Endodermal cell (in vitro differentiated cells): ENCODE results near the gene HAUS3. TPM values are rescaled to one million over a fixed set of nuclear protein-coding genes. Genes with fewer than 3 reads are reported as not detected.

ENCODE experiments used
- DNase-seq: peaks from one replicate; pipeline ENCODE4 v3.0.0-alpha.2; 2017
- H3K27ac ChIP-seq: 2 replicates; pipeline ENCODE4 v1.5.1; 2013; ENCODE audit warnings: mild to moderate bottlenecking, low read depth, low read length, moderate library complexity
- H3K27me3 ChIP-seq: 2 replicates; pipeline ENCODE4 v1.6.1; 2013; ENCODE audit warnings: mild to moderate bottlenecking, low read length, moderate library complexity; ENCODE audit not compliant: insufficient read depth, control insufficient read depth, poor library complexity, severe bottlenecking
- H3K36me3 ChIP-seq: 2 replicates; pipeline ENCODE4 v1.7.0; 2013; ENCODE audit warnings: mild to moderate bottlenecking, low read length, moderate library complexity; ENCODE audit not compliant: control insufficient read depth, insufficient read depth
- H3K4me1 ChIP-seq: one replicate; pipeline ENCODE4 v1.7.0; 2013; ENCODE audit warnings: low read length; ENCODE audit not compliant: control insufficient read depth, insufficient read depth
- H3K4me3 ChIP-seq: 2 replicates; pipeline ENCODE4 v1.5.1; 2013; ENCODE audit warnings: mild to moderate bottlenecking, low read length, moderate library complexity
- H3K9ac ChIP-seq: 2 replicates; pipeline ENCODE4 v1.6.1; 2013; ENCODE audit warnings: mild to moderate bottlenecking, low read length, moderate library complexity; ENCODE audit not compliant: poor library complexity, severe bottlenecking; ENCODE audit errors: extremely low read depth
- H3K9me3 ChIP-seq: 2 replicates; pipeline ENCODE4 v1.6.1; 2013; ENCODE audit warnings: mild to moderate bottlenecking, low read length, moderate library complexity; ENCODE audit not compliant: control insufficient read depth
- H3K27ac Mint-ChIP-seq: 2 replicates; pipeline ENCODE4 v1.8.0; 2020; ENCODE audit warnings: mixed read lengths
- H3K27me3 Mint-ChIP-seq: 2 replicates; pipeline ENCODE4 v1.8.0; 2021; ENCODE audit warnings: mild to moderate bottlenecking, mixed read lengths; ENCODE audit not compliant: insufficient read depth
- H3K36me3 Mint-ChIP-seq: 2 replicates; pipeline ENCODE4 v1.8.0; 2020; ENCODE audit warnings: low read depth, mixed read lengths
- H3K4me1 Mint-ChIP-seq: 2 replicates; pipeline ENCODE4 v1.8.0; 2020; ENCODE audit warnings: mixed read lengths
- H3K4me3 Mint-ChIP-seq: 2 replicates; pipeline ENCODE4 v1.8.0; 2020; ENCODE audit warnings: mild to moderate bottlenecking, moderate library complexity, mixed read lengths
- H3K9me3 Mint-ChIP-seq: 2 replicates; pipeline ENCODE4 v1.8.0; 2020; ENCODE audit warnings: mild to moderate bottlenecking, mixed read lengths
- WGBS, 2 experiments: methylation state at CpG; one replicate each; pipeline versions ENCODE4 v1.1.5 to v1.1.7; 2013; ENCODE audit warnings: missing lambda C conversion rate in 2 of 2, mixed read lengths in 1 of 2; ENCODE audit not compliant: insufficient coverage in 1 of 2, insufficient read length in 1 of 2; 5-methylcytosine and 5-hydroxymethylcytosine counted together
- total RNA-seq, 2 donors: library from RNA; stranded (reverse); fragmentation: NEBNext Ultra II Directional in 1 of 2; extraction: Animal tissue kit (Norgen Biotek cat#: 25700) in 1 of 2; gene quantifications; 2 replicates in 1 of 2; 3 replicates in 1 of 2; pipeline ENCODE4 v1.2.1, GENCODE V29; 2021
- TF ChIP-seq, protein P1 (sequence below): fragments of 200-600 bp; sonication (generic); conservative IDR thresholded peaks from 2 replicates; pipeline ENCODE4 v1.5.0; 2021; ENCODE audit warnings: antibody characterized with exemption, mild to moderate bottlenecking

Gene HAUS3
- total RNA-seq, 2 donors from 2014 or later, result 17.0 to 22.6 TPM

- H3K27me3 ChIP-seq, result no peaks in the 10 kb centered on the region
- H3K27ac ChIP-seq, result no peak overlapping the region
- DNase-seq, result peak; percentile 53
- H3K4me1 ChIP-seq, result peaks cover 3% of the 10 kb centered on the region
- H3K9me3 Mint-ChIP-seq, result peaks cover 19% of the 10 kb centered on the region
- no peak overlapping the region for H3K4me3 ChIP-seq
- H3K27ac Mint-ChIP-seq, result no peak overlapping the region
- 90 to 92% methylated on average over 5 of the region's 5 CpGs for WGBS, 2 experiments
- peaks cover 18% of the 10 kb centered on the region for H3K9me3 ChIP-seq
- peaks cover 4% of the 10 kb centered on the region for H3K36me3 Mint-ChIP-seq
- no peak overlapping the region for H3K9ac ChIP-seq
- H3K4me3 Mint-ChIP-seq, result no peak overlapping the region
- H3K4me1 Mint-ChIP-seq, result peaks cover 26% of the 10 kb centered on the region
- TF ChIP-seq, protein P1, sequence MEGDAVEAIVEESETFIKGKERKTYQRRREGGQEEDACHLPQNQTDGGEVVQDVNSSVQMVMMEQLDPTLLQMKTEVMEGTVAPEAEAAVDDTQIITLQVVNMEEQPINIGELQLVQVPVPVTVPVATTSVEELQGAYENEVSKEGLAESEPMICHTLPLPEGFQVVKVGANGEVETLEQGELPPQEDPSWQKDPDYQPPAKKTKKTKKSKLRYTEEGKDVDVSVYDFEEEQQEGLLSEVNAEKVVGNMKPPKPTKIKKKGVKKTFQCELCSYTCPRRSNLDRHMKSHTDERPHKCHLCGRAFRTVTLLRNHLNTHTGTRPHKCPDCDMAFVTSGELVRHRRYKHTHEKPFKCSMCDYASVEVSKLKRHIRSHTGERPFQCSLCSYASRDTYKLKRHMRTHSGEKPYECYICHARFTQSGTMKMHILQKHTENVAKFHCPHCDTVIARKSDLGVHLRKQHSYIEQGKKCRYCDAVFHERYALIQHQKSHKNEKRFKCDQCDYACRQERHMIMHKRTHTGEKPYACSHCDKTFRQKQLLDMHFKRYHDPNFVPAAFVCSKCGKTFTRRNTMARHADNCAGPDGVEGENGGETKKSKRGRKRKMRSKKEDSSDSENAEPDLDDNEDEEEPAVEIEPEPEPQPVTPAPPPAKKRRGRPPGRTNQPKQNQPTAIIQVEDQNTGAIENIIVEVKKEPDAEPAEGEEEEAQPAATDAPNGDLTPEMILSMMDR, result peak; percentile 38
- H3K27me3 Mint-ChIP-seq, result no peaks in the 10 kb centered on the region
- H3K36me3 ChIP-seq, result peaks cover 11% of the 10 kb centered on the region
These were observed 1.9 kb upstream of the HAUS3 start for GRCh38 chr4:2243681-2244380.

DNA sequence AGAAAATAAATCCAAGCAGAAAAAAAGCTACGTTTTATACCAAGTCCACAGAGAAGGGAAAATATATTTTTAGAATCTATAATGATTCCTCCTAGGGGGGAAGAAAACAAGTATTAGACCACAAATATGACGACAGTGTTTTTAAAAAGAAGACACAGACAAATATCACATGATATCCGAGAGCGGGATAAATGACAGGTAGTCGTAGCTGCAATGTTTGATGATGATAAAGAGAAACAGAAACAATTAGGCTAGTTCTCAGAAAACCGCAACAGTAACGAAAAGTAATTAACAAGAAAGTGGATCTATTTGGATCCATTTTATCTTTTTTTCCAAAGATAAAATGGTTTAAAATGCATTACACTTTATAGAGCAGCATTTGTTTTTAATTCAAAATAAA, 918 bp downstream of the HAUS3 start:
- peaks cover 19% of the 10 kb centered on the region for H3K9me3 Mint-ChIP-seq
- DNase-seq, result no peak
- H3K27ac ChIP-seq, result no peak overlapping the region
- H3K27me3 ChIP-seq, result no peaks in the 10 kb centered on the region
- H3K36me3 Mint-ChIP-seq, result peaks cover 13% of the 10 kb centered on the region
- WGBS, 2 experiments, result 25 to 29% methylated on average over 4 to 7 of the region's 7 CpGs
- peak overlapping the region; percentile 85 for H3K27ac Mint-ChIP-seq
- peak overlapping the region; percentile 86 for H3K4me3 Mint-ChIP-seq
- peaks cover 31% of the 10 kb centered on the region for H3K36me3 ChIP-seq
- peak overlapping the region; percentile 97 for H3K4me3 ChIP-seq
- H3K4me1 ChIP-seq, result peaks cover 3% of the 10 kb centered on the region
- H3K9me3 ChIP-seq, result peaks cover 18% of the 10 kb centered on the region
- H3K27me3 Mint-ChIP-seq, result no peaks in the 10 kb centered on the region
- peaks cover 30% of the 10 kb centered on the region for H3K4me1 Mint-ChIP-seq
- peak overlapping the region; percentile 71 for H3K9ac ChIP-seq
- TF ChIP-seq, protein P1, result no peak

- Histone ChIP-seq H3K27me3 (no peaks in the 10 kb centered on the region), H3K27ac (no peak overlapping the region), H3K4me1 (peaks cover 3% of the 10 kb centered on the region), H3K4me3 (no peak overlapping the region), H3K9me3 (no peaks in the 10 kb centered on the region), H3K9ac (no peak overlapping the region), H3K36me3 (peaks cover 57% of the 10 kb centered on the region)
- 74% methylated on average over 3 of the region's 3 CpGs; no CpG with 5 or more reads in 1 of the 2 experiments for WGBS, 2 experiments
- TF ChIP-seq, protein P1, result no peak
- Mint-ChIP-seq H3K9me3 (no peaks in the 10 kb centered on the region), H3K27ac (peak overlapping the region; percentile 49), H3K27me3 (no peaks in the 10 kb centered on the region), H3K36me3 (peaks cover 28% of the 10 kb centered on the region), H3K4me3 (no peak overlapping the region), H3K4me1 (peaks cover 23% of the 10 kb centered on the region)
- no peak for DNase-seq
These were observed 4.8 kb downstream of the HAUS3 start for GRCh38 chr4:2236944-2237666.
